Epithelial cell of alveolus of lung (primary cell): ENCODE data around the gene ALKBH4. TPM values are rescaled to one million over a fixed set of nuclear protein-coding genes. Genes with fewer than 3 reads are reported as not detected.

Experiments
- total RNA-seq: library from RNA; depleted of rRNA; stranded (reverse); fragments of >200 nt; gene quantifications from 2 replicates; pipeline ENCODE4 v1.2.1, GENCODE V29; 2015

ALKBH4 gene, protein sequence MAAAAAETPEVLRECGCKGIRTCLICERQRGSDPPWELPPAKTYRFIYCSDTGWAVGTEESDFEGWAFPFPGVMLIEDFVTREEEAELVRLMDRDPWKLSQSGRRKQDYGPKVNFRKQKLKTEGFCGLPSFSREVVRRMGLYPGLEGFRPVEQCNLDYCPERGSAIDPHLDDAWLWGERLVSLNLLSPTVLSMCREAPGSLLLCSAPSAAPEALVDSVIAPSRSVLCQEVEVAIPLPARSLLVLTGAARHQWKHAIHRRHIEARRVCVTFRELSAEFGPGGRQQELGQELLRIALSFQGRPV
- total RNA-seq = 25.6 and 25.7 TPM in 2 replicates

DNA sequence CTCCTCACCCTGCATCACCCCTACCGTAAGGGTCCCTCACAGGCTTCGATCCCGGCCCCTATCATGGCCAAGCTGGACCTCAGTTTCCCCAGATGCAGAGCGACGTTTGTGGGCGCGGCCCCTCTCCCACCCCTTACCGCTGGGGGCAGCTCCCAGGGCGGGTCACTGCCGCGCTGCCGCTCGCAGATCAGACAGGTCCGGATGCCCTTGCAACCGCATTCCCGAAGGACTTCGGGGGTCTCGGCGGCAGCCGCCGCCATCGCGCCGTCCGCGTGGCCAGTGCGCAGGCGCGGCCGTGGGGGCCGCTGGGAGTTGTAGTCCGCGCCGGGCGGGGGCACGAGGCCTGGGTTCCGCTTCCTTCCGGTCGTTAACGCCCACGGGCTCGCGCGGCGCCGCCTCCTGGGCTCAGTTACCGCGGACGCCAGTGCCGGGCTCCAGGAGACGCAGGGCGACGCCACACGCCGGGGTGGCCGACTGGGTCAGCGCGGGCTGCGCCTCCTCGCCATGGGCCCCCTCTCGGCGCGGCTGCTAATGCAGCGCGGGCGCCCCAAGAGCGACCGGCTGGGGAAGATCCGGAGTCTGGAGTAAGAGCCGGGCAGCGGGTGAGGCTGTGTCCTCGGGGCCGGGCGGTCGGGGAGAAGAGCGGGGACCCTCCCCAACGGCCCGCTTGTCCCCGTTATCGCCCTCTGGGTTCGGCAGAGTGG lies at the start of gene ALKBH4, which contains the start of gene LRWD1:
Gene ALKBH4, minus strand, starts transcription at position 287 of the 704 bp plus-strand sequence. Its CDS starts 27 bp downstream, at position 260.
Gene LRWD1, plus strand, starts transcription at position 408 of the 704 bp plus-strand sequence. Its CDS starts 97 bp downstream, at position 505.

DNA sequence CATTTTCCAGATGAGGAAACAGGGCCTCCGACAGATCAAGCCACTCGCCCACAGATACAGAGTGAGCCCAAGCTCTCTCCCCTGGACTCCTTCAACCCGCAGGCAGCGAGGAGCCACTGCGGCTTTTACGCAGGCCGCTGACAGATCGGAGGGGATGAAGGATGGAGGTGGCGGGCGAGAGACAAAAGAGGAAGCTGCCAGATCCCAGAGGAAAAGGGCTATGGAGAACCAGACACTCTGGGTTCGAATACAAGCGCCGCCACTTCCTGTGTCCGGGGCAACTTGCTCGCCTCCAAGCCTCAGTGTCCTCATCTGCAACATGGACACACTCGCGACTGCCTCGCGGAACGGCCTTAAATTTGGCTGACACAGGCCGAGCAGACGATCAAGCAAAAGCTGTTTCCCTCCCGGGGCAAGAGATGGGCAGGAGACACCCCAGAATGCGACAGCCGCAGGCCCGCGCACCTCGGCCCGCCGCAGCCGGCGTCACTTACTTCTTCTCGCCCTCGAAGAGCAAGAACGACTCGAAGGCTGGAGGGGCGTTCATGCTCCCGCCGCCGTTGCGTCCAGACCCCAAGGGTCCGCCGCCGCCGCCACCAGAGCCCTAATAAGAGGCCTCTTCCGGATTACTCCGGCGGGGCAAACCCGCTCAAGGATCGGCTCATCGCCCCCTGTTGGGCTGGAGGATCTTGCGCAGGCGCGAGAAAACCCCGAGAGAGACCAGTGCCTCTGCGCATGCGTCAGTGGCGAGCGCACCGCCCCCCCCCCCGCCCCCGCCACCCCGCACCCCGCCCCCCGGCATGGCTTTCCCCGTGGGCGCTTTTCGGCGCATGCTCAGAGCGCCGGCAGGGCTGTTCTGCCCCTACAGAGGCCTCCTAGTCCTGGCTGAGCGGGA lies 13.9 kb upstream of the ALKBH4 start, which contains the start of gene POLR2J:
Gene POLR2J, minus strand, starts transcription at position 609 of the 895 bp plus-strand sequence. Its CDS starts 62 bp downstream, at position 547.

DNA sequence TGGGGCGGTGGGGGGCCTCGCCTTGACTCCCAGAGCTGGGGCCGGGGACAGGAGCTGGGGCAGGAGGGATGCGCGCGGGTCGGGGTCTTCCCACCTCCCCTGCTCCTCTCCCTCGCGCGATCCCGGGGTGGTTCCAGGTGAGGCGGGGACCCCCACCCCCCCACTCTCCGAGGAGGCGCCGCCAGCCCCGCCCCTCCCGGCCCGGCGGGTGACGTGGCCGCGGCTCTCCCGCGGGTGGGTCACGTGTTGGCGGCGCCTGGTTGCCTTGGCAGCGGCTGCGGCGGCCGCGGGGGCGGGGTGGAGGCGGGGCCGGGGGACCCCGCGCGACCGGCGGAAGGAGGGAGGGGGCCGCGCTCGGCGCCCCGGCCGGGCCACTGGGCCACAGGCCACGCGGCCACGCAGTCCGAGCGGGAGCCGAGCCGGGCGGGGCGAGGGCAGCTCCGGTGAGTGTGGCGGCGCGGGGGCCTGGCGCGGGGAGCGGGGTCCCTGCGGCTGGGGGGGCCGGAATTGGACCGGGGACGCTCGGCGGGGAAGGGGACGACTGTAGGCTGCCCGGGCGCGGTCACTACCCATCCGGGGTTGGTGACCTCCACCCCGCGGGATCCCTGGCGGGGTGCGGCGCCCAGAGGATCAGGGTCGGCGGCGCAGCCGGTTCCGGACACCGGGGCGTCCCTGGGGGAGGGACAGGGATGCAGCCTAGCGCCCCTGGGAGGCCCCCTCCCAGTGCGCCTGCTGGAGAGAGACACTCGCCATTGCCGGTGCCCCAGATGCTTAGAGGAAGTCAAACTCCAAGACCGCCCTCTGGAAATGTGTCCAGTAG lies 31.2 kb downstream of the ALKBH4 start, which contains the start of gene ORAI2:
Gene ORAI2, plus strand, starts transcription at position 357 of the 820 bp plus-strand sequence. CDS start 5,382 bp downstream, outside the sequence.

Other genes with a start within 250 kb of the ALKBH4 start
- gene SH2B2, start 178.0 kb downstream of the ALKBH4 start, total RNA-seq = 1.1 and 7.0 TPM in 2 replicates
- not detected in 2 replicates for gene SPDYE6, start 108.4 kb downstream of the ALKBH4 start, total RNA-seq
- 15.4 and 22.0 TPM in 2 replicates for gene PRKRIP1, start 68.5 kb downstream of the ALKBH4 start, total RNA-seq
- gene ORAI2, start 31.3 kb downstream of the ALKBH4 start, total RNA-seq = 37.0 and 42.7 TPM in 2 replicates
- 10.2 and 17.0 TPM in 2 replicates for gene LRWD1, start 121 bp upstream of the ALKBH4 start, total RNA-seq
- gene POLR2J, start 14.1 kb upstream of the ALKBH4 start, total RNA-seq = 28.1 and 42.3 TPM in 2 replicates
- gene RASA4B, start 52.9 kb upstream of the ALKBH4 start, total RNA-seq = 2.1 and 2.6 TPM in 2 replicates
- not detected in 2 replicates for gene UPK3BL2, start 78.8 kb upstream of the ALKBH4 start, total RNA-seq
- not detected in 2 replicates for gene SPDYE2, start 86.4 kb upstream of the ALKBH4 start, total RNA-seq
- gene POLR2J3, start 107.7 kb upstream of the ALKBH4 start, total RNA-seq = 2.8 and 30.8 TPM in 2 replicates
- gene RASA4, start 151.9 kb upstream of the ALKBH4 start, total RNA-seq = 1.6 and 12.4 TPM in 2 replicates
- 8.9 and 15.9 TPM in 2 replicates for gene UPK3BL1, start 177.9 kb upstream of the ALKBH4 start, total RNA-seq
- gene SPDYE2B, start 185.5 kb upstream of the ALKBH4 start, total RNA-seq = not detected in 2 replicates
- 0.40 TPM in 1 of 2 replicates, not detected in the other for gene POLR2J2, start 206.8 kb upstream of the ALKBH4 start, total RNA-seq